ENCODE data around the gene GABARAPL1.

DNA sequence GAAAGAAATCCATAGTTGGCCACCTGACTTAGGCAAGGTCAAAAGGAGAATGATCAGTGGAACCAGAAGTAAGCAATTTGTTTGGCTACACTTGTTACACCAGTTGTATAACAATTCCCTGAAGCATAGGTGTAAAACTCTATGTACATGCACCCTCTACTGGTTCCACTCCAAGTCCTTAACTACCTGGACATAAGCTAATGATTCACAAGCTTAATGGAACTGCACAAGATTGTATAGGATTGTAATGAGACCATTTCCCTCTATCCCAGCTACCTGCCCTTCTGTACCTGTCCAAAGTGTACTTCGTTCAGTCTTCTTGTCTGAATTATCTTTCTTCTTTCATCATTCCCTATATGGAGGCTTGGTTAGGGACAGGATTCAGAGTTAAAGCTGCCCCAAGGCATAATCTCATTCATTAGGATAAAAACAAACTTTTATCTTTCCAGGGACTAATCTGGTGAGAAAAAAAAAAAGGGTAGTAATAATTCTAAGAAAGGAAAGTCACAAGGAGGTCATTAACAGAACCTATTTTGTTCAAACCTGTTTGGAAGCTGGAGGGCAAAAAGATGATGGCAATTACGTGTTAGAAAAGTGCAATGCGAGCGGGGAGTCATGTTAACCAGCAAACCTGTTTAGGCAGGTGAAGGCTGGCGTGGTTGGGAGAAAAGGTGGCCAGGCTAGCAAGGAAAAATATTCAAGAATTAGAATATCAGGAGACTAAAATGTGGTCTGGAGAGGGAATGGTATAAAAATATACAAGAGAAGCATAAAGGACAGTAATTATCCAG is 36.6 kb upstream of the GABARAPL1 start:
- TF ChIP-seq CTCF (IDR thresholded peaks at IDR 0.05): no peak
- TF ChIP-seq POLR2A (IDR thresholded peaks at IDR 0.05): no peak
- TF ChIP-seq POLR2AphosphoS5 (IDR thresholded peaks at IDR 0.05): no peak
- no peak for TF ChIP-seq EP300 (IDR thresholded peaks at IDR 0.05)

All from stomach (tissue), 4 donors.